ENCODE data around the gene MAPK8IP1.

The MAPK8IP1 gene

DNA sequence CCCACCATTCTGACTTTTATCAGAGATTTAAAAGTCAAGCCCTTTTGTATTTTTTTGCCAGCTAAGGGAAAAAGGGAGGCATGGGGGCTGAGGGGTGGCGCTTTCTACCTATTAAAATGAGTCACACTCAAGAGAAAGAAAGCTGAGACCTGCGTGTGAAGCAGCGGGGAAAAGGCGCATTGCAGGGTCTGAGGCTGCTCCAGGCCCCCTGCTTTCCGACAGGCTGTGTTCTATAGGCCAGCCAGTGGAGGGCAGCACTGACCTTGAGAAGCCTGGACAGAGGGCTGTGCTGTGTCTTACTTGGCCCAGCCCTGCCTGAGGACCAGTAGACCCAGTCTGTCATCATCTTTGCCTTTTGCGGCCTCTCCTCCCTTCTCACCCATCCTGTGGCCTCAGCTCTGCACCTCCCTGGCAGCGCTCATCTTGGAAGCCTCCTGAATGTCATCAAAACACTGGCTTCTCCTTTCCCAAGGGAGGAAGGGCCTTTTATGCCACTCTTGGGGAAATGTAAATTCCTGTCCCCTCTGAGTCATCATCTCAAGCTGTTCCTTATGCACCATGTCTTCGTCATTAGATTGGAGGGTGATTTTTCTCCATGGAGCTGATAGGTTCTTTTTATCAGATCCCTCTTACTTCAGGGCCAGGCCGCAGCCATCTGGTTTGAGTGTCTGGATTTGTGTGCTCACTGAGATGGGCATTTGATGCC lies 12.6 kb upstream of the MAPK8IP1 start (continued):
- TF ChIP-seq, protein P1, sequence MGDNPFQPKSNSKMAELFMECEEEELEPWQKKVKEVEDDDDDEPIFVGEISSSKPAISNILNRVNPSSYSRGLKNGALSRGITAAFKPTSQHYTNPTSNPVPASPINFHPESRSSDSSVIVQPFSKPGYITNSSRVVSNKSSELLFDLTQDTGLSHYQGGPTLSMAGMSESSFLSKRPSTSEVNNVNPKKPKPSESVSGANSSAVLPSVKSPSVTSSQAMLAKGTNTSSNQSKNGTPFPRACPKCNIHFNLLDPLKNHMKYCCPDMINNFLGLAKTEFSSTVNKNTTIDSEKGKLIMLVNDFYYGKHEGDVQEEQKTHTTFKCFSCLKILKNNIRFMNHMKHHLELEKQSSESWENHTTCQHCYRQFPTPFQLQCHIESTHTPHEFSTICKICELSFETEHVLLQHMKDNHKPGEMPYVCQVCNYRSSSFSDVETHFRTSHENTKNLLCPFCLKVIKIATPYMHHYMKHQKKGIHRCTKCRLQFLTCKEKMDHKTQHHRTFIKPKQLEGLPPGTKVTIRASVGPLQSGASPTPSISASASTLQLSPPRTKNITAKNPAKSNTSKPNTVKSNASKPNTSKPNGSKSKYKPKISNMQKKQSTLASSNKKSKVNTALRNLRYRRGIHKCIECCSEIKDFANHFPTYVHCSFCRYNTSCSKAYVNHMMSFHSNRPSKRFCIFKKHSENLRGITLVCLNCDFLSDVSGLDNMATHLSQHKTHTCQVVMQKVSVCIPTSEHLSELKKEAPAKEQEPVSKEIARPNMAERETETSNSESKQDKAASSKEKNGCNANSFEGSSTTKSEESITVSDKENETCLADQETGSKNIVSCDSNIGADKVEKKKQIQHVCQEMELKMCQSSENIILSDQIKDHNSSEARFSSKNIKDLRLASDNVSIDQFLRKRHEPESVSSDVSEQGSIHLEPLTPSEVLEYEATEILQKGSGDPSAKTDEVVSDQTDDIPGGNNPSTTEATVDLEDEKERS (tag by site-specific recombination; IDR thresholded peaks at IDR 0.05), result no peak
- no peak for TF ChIP-seq ZNF274 (IDR thresholded peaks at IDR 0.05; ENCODE audit: low read length)
- no peak for TF ChIP-seq ZNF274 (tag by site-specific recombination; IDR thresholded peaks at IDR 0.05; ENCODE audit: borderline replicate concordance)
- TF ChIP-seq ZBTB21 (tag by site-specific recombination; IDR thresholded peaks at IDR 0.05), result peak; percentile 42; the same call in 1 of the 2 replicates
- TF ChIP-seq, protein P2, sequence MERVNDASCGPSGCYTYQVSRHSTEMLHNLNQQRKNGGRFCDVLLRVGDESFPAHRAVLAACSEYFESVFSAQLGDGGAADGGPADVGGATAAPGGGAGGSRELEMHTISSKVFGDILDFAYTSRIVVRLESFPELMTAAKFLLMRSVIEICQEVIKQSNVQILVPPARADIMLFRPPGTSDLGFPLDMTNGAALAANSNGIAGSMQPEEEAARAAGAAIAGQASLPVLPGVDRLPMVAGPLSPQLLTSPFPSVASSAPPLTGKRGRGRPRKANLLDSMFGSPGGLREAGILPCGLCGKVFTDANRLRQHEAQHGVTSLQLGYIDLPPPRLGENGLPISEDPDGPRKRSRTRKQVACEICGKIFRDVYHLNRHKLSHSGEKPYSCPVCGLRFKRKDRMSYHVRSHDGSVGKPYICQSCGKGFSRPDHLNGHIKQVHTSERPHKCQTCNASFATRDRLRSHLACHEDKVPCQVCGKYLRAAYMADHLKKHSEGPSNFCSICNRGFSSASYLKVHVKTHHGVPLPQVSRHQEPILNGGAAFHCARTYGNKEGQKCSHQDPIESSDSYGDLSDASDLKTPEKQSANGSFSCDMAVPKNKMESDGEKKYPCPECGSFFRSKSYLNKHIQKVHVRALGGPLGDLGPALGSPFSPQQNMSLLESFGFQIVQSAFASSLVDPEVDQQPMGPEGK (tag by site-specific recombination; IDR thresholded peaks at IDR 0.05), result peak; percentile 58
- TF ChIP-seq ZXDB (tag by site-specific recombination; IDR thresholded peaks at IDR 0.05), result no peak
- TF ChIP-seq, protein P3, sequence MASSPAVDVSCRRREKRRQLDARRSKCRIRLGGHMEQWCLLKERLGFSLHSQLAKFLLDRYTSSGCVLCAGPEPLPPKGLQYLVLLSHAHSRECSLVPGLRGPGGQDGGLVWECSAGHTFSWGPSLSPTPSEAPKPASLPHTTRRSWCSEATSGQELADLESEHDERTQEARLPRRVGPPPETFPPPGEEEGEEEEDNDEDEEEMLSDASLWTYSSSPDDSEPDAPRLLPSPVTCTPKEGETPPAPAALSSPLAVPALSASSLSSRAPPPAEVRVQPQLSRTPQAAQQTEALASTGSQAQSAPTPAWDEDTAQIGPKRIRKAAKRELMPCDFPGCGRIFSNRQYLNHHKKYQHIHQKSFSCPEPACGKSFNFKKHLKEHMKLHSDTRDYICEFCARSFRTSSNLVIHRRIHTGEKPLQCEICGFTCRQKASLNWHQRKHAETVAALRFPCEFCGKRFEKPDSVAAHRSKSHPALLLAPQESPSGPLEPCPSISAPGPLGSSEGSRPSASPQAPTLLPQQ (tag by site-specific recombination; IDR thresholded peaks at IDR 0.05), result 0 out of 2 replicates have a peak, but pooled peaks have one; percentile 13
- no peak for TF ChIP-seq ZNF560 (tag by site-specific recombination; IDR thresholded peaks at IDR 0.05; ENCODE audit: borderline replicate concordance)
- TF ChIP-seq, protein P4, sequence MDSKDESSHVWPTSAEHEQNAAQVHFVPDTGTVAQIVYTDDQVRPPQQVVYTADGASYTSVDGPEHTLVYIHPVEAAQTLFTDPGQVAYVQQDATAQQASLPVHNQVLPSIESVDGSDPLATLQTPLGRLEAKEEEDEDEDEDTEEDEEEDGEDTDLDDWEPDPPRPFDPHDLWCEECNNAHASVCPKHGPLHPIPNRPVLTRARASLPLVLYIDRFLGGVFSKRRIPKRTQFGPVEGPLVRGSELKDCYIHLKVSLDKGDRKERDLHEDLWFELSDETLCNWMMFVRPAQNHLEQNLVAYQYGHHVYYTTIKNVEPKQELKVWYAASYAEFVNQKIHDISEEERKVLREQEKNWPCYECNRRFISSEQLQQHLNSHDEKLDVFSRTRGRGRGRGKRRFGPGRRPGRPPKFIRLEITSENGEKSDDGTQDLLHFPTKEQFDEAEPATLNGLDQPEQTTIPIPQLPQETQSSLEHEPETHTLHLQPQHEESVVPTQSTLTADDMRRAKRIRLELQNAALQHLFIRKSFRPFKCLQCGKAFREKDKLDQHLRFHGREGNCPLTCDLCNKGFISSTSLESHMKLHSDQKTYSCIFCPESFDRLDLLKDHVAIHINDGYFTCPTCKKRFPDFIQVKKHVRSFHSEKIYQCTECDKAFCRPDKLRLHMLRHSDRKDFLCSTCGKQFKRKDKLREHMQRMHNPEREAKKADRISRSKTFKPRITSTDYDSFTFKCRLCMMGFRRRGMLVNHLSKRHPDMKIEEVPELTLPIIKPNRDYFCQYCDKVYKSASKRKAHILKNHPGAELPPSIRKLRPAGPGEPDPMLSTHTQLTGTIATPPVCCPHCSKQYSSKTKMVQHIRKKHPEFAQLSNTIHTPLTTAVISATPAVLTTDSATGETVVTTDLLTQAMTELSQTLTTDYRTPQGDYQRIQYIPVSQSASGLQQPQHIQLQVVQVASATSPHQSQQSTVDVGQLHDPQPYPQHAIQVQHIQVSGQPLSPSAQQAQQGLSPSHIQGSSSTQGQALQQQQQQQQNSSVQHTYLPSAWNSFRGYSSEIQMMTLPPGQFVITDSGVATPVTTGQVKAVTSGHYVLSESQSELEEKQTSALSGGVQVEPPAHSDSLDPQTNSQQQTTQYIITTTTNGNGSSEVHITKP (tag by site-specific recombination; IDR thresholded peaks at IDR 0.05), result peak; percentile 77
- no peak for TF ChIP-seq ZNF473 (tag by site-specific recombination; IDR thresholded peaks at IDR 0.05)
- 0 out of 2 replicates have a peak, but pooled peaks have one; percentile 44 for TF ChIP-seq ZNF366 (tag by site-specific recombination; conservative IDR thresholded peaks at IDR 0.05)
- TF ChIP-seq, protein P5, sequence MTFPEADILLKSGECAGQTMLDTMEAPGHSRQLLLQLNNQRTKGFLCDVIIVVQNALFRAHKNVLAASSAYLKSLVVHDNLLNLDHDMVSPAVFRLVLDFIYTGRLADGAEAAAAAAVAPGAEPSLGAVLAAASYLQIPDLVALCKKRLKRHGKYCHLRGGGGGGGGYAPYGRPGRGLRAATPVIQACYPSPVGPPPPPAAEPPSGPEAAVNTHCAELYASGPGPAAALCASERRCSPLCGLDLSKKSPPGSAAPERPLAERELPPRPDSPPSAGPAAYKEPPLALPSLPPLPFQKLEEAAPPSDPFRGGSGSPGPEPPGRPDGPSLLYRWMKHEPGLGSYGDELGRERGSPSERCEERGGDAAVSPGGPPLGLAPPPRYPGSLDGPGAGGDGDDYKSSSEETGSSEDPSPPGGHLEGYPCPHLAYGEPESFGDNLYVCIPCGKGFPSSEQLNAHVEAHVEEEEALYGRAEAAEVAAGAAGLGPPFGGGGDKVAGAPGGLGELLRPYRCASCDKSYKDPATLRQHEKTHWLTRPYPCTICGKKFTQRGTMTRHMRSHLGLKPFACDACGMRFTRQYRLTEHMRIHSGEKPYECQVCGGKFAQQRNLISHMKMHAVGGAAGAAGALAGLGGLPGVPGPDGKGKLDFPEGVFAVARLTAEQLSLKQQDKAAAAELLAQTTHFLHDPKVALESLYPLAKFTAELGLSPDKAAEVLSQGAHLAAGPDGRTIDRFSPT (tag by site-specific recombination; IDR thresholded peaks at IDR 0.05), result no peak
- TF ChIP-seq ZBTB17 (tag by site-specific recombination; IDR thresholded peaks at IDR 0.05), result peak; percentile 58
- TF ChIP-seq GLI2 (tag by site-specific recombination; IDR thresholded peaks at IDR 0.05; ENCODE audit: borderline replicate concordance, low read depth), result no peak
- TF ChIP-seq SCRT2 (tag by site-specific recombination; IDR thresholded peaks at IDR 0.05), result no peak
- peak; percentile 87 for TF ChIP-seq ZNF660 (tag by site-specific recombination; IDR thresholded peaks at IDR 0.05)
- no peak for TF ChIP-seq SALL2 (tag by site-specific recombination; IDR thresholded peaks at IDR 0.05; ENCODE audit: borderline replicate concordance)
- TF ChIP-seq GLIS1 (tag by site-specific recombination; IDR thresholded peaks at IDR 0.05), result no peak
- TF ChIP-seq ZNF157 (tag by site-specific recombination; IDR thresholded peaks at IDR 0.05), result no peak
- TF ChIP-seq ZNF404 (tag by site-specific recombination; IDR thresholded peaks at IDR 0.05), result no peak
- TF ChIP-seq, protein P6, sequence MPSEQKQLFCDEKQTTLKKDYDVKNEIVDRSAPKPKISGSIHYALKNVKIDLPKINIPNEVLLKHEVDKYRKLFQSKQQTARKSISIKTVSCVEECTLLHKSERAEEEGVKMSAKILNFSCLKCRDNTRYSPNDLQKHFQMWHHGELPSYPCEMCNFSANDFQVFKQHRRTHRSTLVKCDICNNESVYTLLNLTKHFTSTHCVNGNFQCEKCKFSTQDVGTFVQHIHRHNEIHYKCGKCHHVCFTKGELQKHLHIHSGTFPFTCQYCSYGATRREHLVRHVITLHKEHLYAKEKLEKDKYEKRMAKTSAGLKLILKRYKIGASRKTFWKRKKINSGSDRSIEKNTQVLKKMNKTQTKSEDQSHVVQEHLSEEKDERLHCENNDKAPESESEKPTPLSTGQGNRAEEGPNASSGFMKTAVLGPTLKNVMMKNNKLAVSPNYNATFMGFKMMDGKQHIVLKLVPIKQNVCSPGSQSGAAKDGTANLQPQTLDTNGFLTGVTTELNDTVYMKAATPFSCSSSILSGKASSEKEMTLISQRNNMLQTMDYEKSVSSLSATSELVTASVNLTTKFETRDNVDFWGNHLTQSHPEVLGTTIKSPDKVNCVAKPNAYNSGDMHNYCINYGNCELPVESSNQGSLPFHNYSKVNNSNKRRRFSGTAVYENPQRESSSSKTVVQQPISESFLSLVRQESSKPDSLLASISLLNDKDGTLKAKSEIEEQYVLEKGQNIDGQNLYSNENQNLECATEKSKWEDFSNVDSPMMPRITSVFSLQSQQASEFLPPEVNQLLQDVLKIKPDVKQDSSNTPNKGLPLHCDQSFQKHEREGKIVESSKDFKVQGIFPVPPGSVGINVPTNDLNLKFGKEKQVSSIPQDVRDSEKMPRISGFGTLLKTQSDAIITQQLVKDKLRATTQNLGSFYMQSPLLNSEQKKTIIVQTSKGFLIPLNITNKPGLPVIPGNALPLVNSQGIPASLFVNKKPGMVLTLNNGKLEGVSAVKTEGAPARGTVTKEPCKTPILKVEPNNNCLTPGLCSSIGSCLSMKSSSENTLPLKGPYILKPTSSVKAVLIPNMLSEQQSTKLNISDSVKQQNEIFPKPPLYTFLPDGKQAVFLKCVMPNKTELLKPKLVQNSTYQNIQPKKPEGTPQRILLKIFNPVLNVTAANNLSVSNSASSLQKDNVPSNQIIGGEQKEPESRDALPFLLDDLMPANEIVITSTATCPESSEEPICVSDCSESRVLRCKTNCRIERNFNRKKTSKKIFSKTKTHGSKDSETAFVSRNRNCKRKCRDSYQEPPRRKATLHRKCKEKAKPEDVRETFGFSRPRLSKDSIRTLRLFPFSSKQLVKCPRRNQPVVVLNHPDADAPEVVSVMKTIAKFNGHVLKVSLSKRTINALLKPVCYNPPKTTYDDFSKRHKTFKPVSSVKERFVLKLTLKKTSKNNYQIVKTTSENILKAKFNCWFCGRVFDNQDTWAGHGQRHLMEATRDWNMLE (tag by site-specific recombination; conservative IDR thresholded peaks at IDR 0.05; ENCODE audit: low read depth), result no peak; the same call in 1 of the 2 replicates

All from HEK293 (cell line).